Pulmonary artery endothelial cell (primary cell): Measurements from ENCODE around the gene UBAP2L. TPM values are rescaled to one million over a fixed set of nuclear protein-coding genes. Genes with fewer than 3 reads are reported as not detected.
"Not testable (repeated sequence)": the region's sequence is repeated elsewhere in the genome, so short reads cannot be mapped to it uniquely, and the experiment has no call there.

Experiments
- DNase-seq: peaks from one replicate; pipeline ENCODE4 v3.0.0-alpha.2; 2011; ENCODE audit warnings: low read depth, low spot score
- total RNA-seq: library from RNA; depleted of rRNA; stranded (reverse); fragments of >200 nt; gene quantifications from 2 replicates; pipeline ENCODE4 v1.2.3, GENCODE V29; 2014

Gene UBAP2L
- total RNA-seq, 1 donor from 2014 or later, result 62.6 TPM

DNA sequence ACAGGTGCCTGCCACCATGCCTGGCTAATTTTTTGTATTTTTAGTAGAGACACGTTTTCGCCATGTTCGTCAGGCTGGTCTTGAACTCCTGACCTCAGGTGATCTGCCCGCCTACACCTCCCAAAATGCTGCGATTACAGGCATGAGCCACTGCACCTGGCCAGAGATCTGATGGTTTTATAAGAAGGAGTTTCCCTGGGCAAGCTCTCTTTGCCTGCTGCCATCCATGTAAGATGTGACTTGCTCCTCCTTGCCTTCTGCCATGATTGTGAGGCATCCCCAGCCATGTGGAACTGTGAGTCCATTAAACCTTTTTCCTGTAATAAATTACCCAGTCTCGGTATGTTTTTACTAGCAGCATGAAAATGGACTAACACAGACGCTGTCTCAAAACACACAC, 88.4 kb downstream of the UBAP2L start:
- DNase-seq, result not testable (repeated sequence)

DNA sequence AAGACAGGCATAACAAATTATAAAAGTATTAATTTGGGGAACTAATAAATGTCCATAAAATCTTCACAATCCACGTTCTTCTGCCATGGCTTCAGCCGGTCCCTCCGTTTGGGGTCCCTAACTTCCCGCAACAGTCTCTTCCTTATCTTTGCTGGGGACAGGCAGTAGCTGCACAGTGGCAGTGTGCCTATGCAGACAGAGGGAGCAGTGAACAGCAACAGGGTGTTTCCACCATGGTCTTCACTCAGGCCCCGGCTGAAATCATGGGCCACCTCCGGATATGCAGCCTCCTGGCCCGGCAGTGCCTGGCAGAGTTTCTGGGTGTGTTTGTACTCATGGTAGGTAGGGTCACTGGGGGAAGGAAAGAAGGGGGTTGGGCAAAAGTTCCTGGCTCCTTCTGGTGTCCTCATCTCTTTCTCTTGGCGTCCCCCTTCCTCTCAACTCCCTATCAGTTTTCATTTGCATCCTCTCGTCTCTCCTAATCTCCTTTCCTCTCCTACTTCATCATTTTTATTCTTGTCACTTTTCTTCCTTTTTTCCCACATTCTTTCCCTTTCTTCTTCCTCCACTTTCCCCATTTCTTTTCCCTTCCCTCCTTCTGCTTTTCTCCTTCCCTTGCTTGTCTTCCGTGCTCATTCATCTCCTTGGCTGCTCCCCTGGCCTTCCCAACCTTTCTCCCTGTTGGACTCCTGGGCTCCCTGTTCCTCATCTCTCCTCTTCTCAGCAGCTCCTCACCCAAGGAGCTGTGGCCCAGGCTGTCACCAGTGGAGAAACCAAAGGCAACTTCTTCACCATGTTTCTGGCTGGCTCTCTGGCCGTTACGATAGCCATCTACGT, 91.7 kb downstream of the UBAP2L start:
- not testable (repeated sequence) for DNase-seq

DNA sequence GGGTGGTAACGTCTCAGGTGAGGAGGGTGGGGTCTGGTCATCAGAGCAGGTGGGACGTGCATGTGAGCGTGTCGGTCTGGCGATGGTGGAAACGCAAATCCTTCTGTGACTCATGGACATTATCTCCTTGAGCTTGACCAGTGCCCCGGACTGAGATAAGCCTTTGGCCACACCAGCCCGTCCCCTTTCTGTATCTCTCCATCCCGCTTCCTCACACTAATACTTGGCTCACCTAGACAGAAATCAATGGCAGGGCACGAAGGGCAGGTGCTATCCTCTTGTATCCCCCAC, 92.3 kb downstream of the UBAP2L start:
- no peak for DNase-seq

DNA sequence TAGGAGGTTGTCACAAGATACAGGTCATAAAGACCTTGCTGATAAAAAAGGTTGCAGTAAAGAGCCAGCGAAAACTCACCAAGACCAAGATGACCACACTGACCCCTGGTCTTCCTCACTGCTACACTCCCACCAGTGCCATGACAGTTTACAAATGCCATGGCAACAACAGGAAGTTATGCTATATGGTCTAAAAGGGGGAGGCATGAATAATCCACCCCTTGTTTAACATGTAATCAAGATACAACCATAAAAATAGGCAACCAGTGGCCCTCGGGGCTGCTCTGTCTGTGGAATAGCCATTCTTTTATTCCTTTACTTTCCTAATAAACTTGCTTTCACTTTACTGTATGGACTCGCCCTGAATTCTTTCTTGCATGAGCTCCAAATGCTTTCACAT, 93.5 kb downstream of the UBAP2L start:
- not testable (repeated sequence) for DNase-seq

DNA sequence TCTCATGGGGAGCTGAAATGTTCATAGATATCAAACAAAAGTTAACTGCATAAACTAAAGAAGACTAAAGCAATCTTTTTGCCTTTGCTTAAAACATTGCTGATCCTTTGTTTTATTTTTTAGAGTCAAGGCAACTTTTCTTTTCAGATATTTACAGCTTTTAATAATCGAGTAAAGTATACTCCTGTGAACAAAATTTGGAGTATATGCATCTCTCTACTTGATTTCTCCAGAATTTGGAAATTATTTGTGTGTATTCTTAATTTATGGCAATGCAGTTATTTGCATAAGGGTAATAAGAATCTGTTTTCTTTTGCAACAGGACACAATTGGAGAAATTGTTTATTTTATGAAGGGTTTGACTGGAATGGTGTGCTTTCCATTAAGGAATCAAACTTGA, 95.9 kb downstream of the UBAP2L start:
- no peak for DNase-seq

DNA sequence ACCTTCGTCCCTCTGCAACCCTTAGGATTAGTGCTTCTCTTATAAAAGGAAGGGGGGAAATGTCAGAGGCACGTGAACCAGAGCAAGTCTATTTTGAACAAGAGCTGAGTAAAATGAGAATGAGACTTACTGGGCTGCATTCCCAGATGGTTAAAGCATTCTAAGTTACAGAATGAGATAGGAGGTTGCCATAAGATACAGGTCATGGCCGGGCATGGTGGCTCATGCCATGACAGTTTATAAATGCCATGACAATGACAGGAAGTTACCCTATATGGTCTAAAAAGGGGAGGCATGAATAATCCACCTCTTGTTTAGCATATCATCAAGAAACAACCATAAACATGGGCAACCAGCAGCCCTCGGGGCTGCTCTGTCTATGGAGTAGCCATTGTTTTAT, 97.6 kb downstream of the UBAP2L start:
- DNase-seq, result no peak

Other genes starting within 250 kb of the UBAP2L start
- gene JTB, start 243.3 kb upstream of the UBAP2L start, total RNA-seq, result 97.2 and 145 TPM in 2 replicates
- gene RAB13, start 234.6 kb upstream of the UBAP2L start, total RNA-seq, result 74.8 and 92.5 TPM in 2 replicates
- 917 and 1,559 TPM in 2 replicates for gene RPS27, start 230.2 kb upstream of the UBAP2L start, total RNA-seq
- 0.07 and 0.11 TPM in 2 replicates for gene NUP210L, start 65.9 kb upstream of the UBAP2L start, total RNA-seq
- 575 and 1,000 TPM in 2 replicates for gene TPM3, start 28.9 kb upstream of the UBAP2L start, total RNA-seq
- not detected in 2 replicates for gene CFAP141, start 14.6 kb upstream of the UBAP2L start, total RNA-seq
- gene HAX1, start 51.7 kb downstream of the UBAP2L start, total RNA-seq, result 118 and 122 TPM in 2 replicates
- gene AQP10, start 100.1 kb downstream of the UBAP2L start, total RNA-seq, result 0.07 and 0.13 TPM in 2 replicates
- gene ATP8B2, start 104.6 kb downstream of the UBAP2L start, total RNA-seq, result 77.0 and 112 TPM in 2 replicates
- gene IL6R, start 184.4 kb downstream of the UBAP2L start, total RNA-seq, result 5.7 and 10.8 TPM in 2 replicates